Thyroid gland (tissue), 4 donors: ENCODE data around the gene CAV2.

Source experiments
- POLR2A ChIP-seq, 2 donors: fragments of 450-650 bp; IDR thresholded peaks; one replicate each; pipeline ENCODE4 v1.6.1; 2017; ENCODE audit warnings: antibody characterized with exemption in 2 of 2, mild to moderate bottlenecking in 2 of 2, moderate library complexity in 1 of 2
- TF ChIP-seq, protein P1 (sequence below), 6 experiments: fragments of 200-600 bp in 3 of 6; fragments of 450-650 bp in 3 of 6; sonication (generic) in 3 of 6; IDR thresholded peaks; one replicate each; pipeline ENCODE4 v1.5.1; 2016 to 2019; ENCODE audit warnings: antibody characterized with exemption in 6 of 6, mild to moderate bottlenecking in 2 of 6, inconsistent platforms in 1 of 6, moderate library complexity in 1 of 6

DNA sequence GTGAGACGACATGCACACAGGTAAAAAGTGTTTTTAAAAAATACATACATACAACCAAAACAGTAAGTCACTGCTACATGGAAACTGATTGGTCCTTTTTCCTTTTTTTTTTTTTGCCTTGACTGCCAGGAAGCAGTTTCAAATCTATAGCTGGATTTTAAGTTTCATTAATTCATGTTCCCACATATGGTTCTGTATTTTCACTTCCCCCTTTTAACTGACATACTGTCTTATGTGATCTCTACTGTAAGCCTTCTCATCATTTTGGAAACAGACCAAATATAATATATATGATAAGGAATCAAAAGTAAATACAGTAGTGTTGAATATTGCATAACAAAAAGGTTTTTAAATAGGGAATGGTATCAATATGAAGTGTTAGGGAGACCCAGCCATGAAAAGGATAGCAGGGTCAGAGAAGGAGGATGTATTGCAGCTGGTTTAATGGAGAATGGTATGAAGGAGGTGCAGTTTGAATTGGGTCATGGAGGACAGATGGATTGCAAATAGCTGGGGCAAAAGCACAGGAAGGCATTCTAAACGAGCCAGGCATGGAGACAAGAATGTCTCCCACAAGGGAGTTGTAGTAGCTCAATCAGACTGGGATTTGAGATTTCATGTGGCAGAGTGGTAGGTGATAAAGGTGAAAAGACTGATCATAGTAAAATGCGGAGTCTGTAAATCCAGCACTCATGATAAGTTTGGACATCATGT is 30.7 kb downstream of the CAV2 start:
- TF ChIP-seq, protein P1, sequence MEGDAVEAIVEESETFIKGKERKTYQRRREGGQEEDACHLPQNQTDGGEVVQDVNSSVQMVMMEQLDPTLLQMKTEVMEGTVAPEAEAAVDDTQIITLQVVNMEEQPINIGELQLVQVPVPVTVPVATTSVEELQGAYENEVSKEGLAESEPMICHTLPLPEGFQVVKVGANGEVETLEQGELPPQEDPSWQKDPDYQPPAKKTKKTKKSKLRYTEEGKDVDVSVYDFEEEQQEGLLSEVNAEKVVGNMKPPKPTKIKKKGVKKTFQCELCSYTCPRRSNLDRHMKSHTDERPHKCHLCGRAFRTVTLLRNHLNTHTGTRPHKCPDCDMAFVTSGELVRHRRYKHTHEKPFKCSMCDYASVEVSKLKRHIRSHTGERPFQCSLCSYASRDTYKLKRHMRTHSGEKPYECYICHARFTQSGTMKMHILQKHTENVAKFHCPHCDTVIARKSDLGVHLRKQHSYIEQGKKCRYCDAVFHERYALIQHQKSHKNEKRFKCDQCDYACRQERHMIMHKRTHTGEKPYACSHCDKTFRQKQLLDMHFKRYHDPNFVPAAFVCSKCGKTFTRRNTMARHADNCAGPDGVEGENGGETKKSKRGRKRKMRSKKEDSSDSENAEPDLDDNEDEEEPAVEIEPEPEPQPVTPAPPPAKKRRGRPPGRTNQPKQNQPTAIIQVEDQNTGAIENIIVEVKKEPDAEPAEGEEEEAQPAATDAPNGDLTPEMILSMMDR (IDR thresholded peaks at IDR 0.05): no peak
- no peak for TF ChIP-seq POLR2A (IDR thresholded peaks at IDR 0.05)
